IMR-90 (cell line): ENCODE measurements around the gene CASQ1. TPM values are rescaled to one million over a fixed set of nuclear protein-coding genes. Genes with fewer than 3 reads are reported as not detected.

Source experiments
- ATAC-seq: fragments of 200-7000 bp; cut with Tn5 transposase; 2 replicates; pipeline ENCODE4 v1.9.1; 2020; ENCODE audit warnings: low read depth, mild to moderate bottlenecking, moderate library complexity
- BruUV-seq: library from RNA; stranded (reverse); fragments of 400-500 nt; replicated peaks from 2 replicates; lab custom pipeline; 2021; lab: Mats Ljungman, UMichigan
- CTCF ChIA-PET: fragments of 300-600 bp; formaldehyde crosslinking; extraction: SDS; loops from one replicate; lab custom pipeline; 2021; ENCODE audit warnings: antibody characterized with exemption; lab: Yijun Ruan, JAX
- POLR2A ChIA-PET: fragments of 300-600 bp; sonication (Branson Sonifier 250); formaldehyde crosslinking; loops from one replicate; lab custom pipeline; 2022; ENCODE audit warnings: antibody characterized with exemption; ENCODE audit not compliant: unreplicated experiment; lab: Charles Lee
- DNase-seq: peaks from one replicate; pipeline ENCODE4 v3.0.0; 2013
- H2AFZ ChIP-seq: replicated peaks from 2 replicates; pipeline ENCODE3; 2013; ENCODE audit warnings: low read length, mild to moderate bottlenecking; ENCODE audit not compliant: poor library complexity
- H2AK5ac ChIP-seq: 2 replicates; pipeline ENCODE4 v1.6.1; 2013; ENCODE audit warnings: low read depth, low read length, inconsistent platforms
- H2AK9ac ChIP-seq: replicated peaks from 2 replicates; pipeline ENCODE3; 2013; ENCODE audit warnings: mild to moderate bottlenecking, low read depth, low read length, moderate library complexity; ENCODE audit not compliant: poor library complexity
- H2BK120ac ChIP-seq: 2 replicates; pipeline ENCODE4 v1.6.1; 2013; ENCODE audit warnings: low read depth, low read length, inconsistent platforms
- H2BK15ac ChIP-seq: 3 replicates; pipeline ENCODE4 v1.6.1; 2013; ENCODE audit warnings: low read depth, low read length, inconsistent platforms
- H2BK20ac ChIP-seq: 2 replicates; pipeline ENCODE4 v1.6.1; 2013; ENCODE audit warnings: low read depth, mild to moderate bottlenecking, inconsistent platforms, low read length, moderate library complexity
- H2BK5ac ChIP-seq: 2 replicates; pipeline ENCODE4 v1.6.1; 2013; ENCODE audit warnings: mild to moderate bottlenecking, low read depth, low read length, inconsistent platforms; ENCODE audit not compliant: poor library complexity, severe bottlenecking
- H3K14ac ChIP-seq: replicated peaks from 2 replicates; pipeline ENCODE4 v1.6.1; 2013; ENCODE audit warnings: low read depth, low read length, inconsistent platforms
- H3K18ac ChIP-seq: 2 replicates; pipeline ENCODE4 v1.6.1; 2013; ENCODE audit warnings: low read depth, low read length, control low read depth
- H3K23ac ChIP-seq: 2 replicates; pipeline ENCODE4 v1.6.1; 2013; ENCODE audit warnings: low read depth, low read length, inconsistent platforms
- H3K27ac ChIP-seq: 2 replicates; pipeline ENCODE4 v1.5.1; 2013; ENCODE audit warnings: mild to moderate bottlenecking, control low read depth, low read length; ENCODE audit not compliant: insufficient read depth
- H3K27me3 ChIP-seq: 2 replicates; pipeline ENCODE4 v1.6.1; 2013; ENCODE audit warnings: low read length; ENCODE audit not compliant: control insufficient read depth, insufficient read depth
- H3K36me3 ChIP-seq: 2 replicates; pipeline ENCODE4 v1.6.1; 2013; ENCODE audit warnings: low read length, mixed read lengths; ENCODE audit not compliant: control insufficient read depth, insufficient read depth
- H3K4ac ChIP-seq: 2 replicates; pipeline ENCODE4 v1.6.1; 2013; ENCODE audit warnings: low read depth, low read length, inconsistent platforms
- H3K4me1 ChIP-seq: 2 replicates; pipeline ENCODE4 v1.6.1; 2013; ENCODE audit warnings: low read length, mixed read lengths; ENCODE audit not compliant: control insufficient read depth, insufficient read depth
- H3K4me2 ChIP-seq: 2 replicates; pipeline ENCODE4 v1.6.1; 2013; ENCODE audit warnings: low read depth, mild to moderate bottlenecking, control low read depth, low read length, moderate library complexity
- H3K4me3 ChIP-seq: 2 replicates; pipeline ENCODE4 v1.5.1; 2013; ENCODE audit warnings: low read depth, mild to moderate bottlenecking, control low read depth, low read length, moderate library complexity; ENCODE audit not compliant: insufficient read depth
- H3K56ac ChIP-seq: 2 replicates; pipeline ENCODE4 v1.6.1; 2013; ENCODE audit warnings: low read length, inconsistent platforms; ENCODE audit not compliant: insufficient read depth; ENCODE audit errors: extremely low read depth
- H3K79me1 ChIP-seq, 2 experiments: 2 replicates each; pipeline ENCODE4 v1.6.1; 2013; ENCODE audit warnings: low read length in 2 of 2, inconsistent platforms in 1 of 2, low read depth in 1 of 2
- H3K9ac ChIP-seq: 2 replicates; pipeline ENCODE4 v1.6.1; 2013; ENCODE audit warnings: low read depth, low read length, control low read depth
- H3K9me1 ChIP-seq: 2 replicates; pipeline ENCODE4 v1.6.1; 2013; ENCODE audit warnings: low read length, inconsistent platforms; ENCODE audit not compliant: insufficient read depth
- H3K9me3 ChIP-seq: 2 replicates; pipeline ENCODE4 v1.6.1; 2013; ENCODE audit warnings: low read length; ENCODE audit not compliant: control insufficient read depth, insufficient read depth
- H4K20me1 ChIP-seq: 2 replicates; pipeline ENCODE4 v1.6.1; 2013; ENCODE audit warnings: low read length, inconsistent platforms; ENCODE audit not compliant: insufficient read depth
- H4K5ac ChIP-seq: 2 replicates; pipeline ENCODE4 v1.6.1; 2013; ENCODE audit warnings: mild to moderate bottlenecking, low read depth, low read length, control low read depth
- H4K8ac ChIP-seq, 2 experiments: 2 replicates each; pipeline ENCODE4 v1.6.1; 2013; ENCODE audit warnings: low read depth in 2 of 2, low read length in 2 of 2, control low read depth in 1 of 2, inconsistent platforms in 1 of 2
- H4K91ac ChIP-seq: 2 replicates; pipeline ENCODE4 v1.6.1; 2013; ENCODE audit warnings: low read depth, low read length, inconsistent platforms; ENCODE audit not compliant: insufficient read depth
- BHLHE40 ChIP-seq: fragments of 150-350 bp; IDR thresholded peaks from 2 replicates; pipeline ENCODE4 v1.6.1; 2016; ENCODE audit warnings: mild to moderate bottlenecking, low read depth, low read length
- ELK1 ChIP-seq: fragments of 150-350 bp; IDR thresholded peaks from 2 replicates; pipeline ENCODE4 v1.6.1; 2016; ENCODE audit warnings: low read depth, mild to moderate bottlenecking, low read length, moderate library complexity, borderline replicate concordance
- RFX5 ChIP-seq: IDR thresholded peaks from 2 replicates; pipeline ENCODE4 v1.8.0; 2012; ENCODE audit warnings: low read depth, mild to moderate bottlenecking, low read length, moderate library complexity
- dilution Hi-C: fragments of 300-500 bp; cut with HindIII; formaldehyde crosslinking; loops from one replicate; pipeline ENCODE4 v1.14.3; 2018; ENCODE audit warnings: low sequenced_read_pairs; ENCODE audit not compliant: unreplicated experiment
- in situ Hi-C: fragments of 300-500 bp; cut with MboI; formaldehyde crosslinking; loops from 3 replicates; pipeline ENCODE4 v1.14.3; 2019; ENCODE audit warnings: low sequenced_read_pairs, inconsistent platforms, mixed read lengths
- intact Hi-C: fragments of 100-400 bp; cut with micrococcal nuclease; formaldehyde crosslinking; loops from 2 replicates; pipeline ENCODE4 v1.10.0; 2022
- polyA plus RNA-seq, 3 experiments: library from polyadenylated mRNA; depleted of rRNA; stranded (reverse); fragments of >200 nt; gene quantifications; 2 replicates each; pipeline ENCODE4 v1.2.3, GENCODE V29; 2012; ENCODE audit warnings: low replicate concordance in 1 of 3
- total RNA-seq: library from RNA; depleted of rRNA; stranded (reverse); fragments of >200 nt; gene quantifications from 2 replicates; pipeline ENCODE4 v1.2.3, GENCODE V29; 2012

CASQ1 gene
- total and polyA plus RNA-seq, 2 of the 4 experiments (the other 2 are of a cell fraction) = 0.18 to 0.21 TPM

DNA sequence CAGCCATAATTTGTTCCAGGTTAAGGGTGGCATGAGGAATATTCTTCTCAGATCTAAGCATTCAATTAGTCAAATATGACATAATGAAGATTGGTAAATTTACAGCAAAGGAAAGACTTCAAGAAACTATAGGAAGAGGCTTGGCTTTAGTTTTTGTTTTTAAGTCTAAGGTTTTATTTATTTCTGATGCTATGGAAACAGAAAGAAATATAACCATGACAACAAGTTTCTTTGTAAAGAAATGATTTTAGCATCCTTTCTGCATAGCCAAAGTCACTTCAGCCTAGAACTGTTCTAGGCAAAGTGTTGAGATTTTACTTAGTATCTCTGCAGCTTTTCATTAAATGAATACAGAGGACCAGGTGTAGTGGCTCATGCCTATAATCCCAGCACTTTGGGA lies 42.5 kb downstream of the CASQ1 start:
- Histone ChIP-seq H3K27ac (no peak overlapping the region), H3K4me2 (no peak overlapping the region), H2BK20ac (no peak overlapping the region), H3K56ac (no peak overlapping the region), H2BK15ac (no peak overlapping the region), H2AK5ac (no peak overlapping the region), H2AFZ (no peak overlapping the region), H3K9me1 (no peaks in the 10 kb centered on the region), H3K27me3 (no peaks in the 10 kb centered on the region), H3K4ac (no peak overlapping the region), H3K36me3 (peaks cover 41% of the 10 kb centered on the region), H3K18ac (no peak overlapping the region), H3K79me1 (peaks cover 0 to 5% of the 10 kb centered on the region in 2 experiments; a peak in 1 of 4 replicates), H2AK9ac (no peak overlapping the region), H3K9me3 (no peaks in the 10 kb centered on the region), H3K23ac (no peak overlapping the region), H4K8ac (no peak overlapping the region), H2BK5ac (no peak overlapping the region), H4K20me1 (no peaks in the 10 kb centered on the region; the same call in 1 of the 2 replicates), H4K91ac (no peak overlapping the region), H3K9ac (no peak overlapping the region), H4K5ac (no peak overlapping the region), H3K4me1 (no peaks in the 10 kb centered on the region), H3K4me3 (no peak overlapping the region), H2BK120ac (no peak overlapping the region), H3K14ac (no peak overlapping the region)
- intact Hi-C loops (no loop called here), dilution Hi-C loops (no loop called here), in situ Hi-C loops (no loop called here)
- no peak for TF ChIP-seq ELK1
- TF ChIP-seq BHLHE40 = no peak
- no peak for TF ChIP-seq RFX5
- DNase-seq = no peak
- ATAC-seq = no peak
- ChIA-PET POLR2A (no interaction called here), CTCF (interaction anchor here (1.4 to 3.3 kb wide), 3 partner anchors 14 to 40 kb away, joined by 4 to 18 read pairs (median 12); no protein-coding TSS in a partner anchor)
- no TSS peak for BruUV-seq
